HG02798 (cell line): Measurements from ENCODE around the gene UBC.
"Not testable (repeated sequence)": the region's sequence is repeated elsewhere in the genome, so short reads cannot be mapped to it uniquely, and the experiment has no call there.

Source experiments
- ATAC-seq: cut with Tn5 transposase; IDR thresholded peaks from one replicate; pipeline ENCODE4 v1.9.1; 2021; ENCODE audit warnings: mild to moderate bottlenecking; ENCODE audit not compliant: unreplicated experiment, poor library complexity

Gene UBC

GRCh38 chr12:124916374-124917134, 2.1 kb upstream of the UBC start:
- no peak for ATAC-seq

DNA sequence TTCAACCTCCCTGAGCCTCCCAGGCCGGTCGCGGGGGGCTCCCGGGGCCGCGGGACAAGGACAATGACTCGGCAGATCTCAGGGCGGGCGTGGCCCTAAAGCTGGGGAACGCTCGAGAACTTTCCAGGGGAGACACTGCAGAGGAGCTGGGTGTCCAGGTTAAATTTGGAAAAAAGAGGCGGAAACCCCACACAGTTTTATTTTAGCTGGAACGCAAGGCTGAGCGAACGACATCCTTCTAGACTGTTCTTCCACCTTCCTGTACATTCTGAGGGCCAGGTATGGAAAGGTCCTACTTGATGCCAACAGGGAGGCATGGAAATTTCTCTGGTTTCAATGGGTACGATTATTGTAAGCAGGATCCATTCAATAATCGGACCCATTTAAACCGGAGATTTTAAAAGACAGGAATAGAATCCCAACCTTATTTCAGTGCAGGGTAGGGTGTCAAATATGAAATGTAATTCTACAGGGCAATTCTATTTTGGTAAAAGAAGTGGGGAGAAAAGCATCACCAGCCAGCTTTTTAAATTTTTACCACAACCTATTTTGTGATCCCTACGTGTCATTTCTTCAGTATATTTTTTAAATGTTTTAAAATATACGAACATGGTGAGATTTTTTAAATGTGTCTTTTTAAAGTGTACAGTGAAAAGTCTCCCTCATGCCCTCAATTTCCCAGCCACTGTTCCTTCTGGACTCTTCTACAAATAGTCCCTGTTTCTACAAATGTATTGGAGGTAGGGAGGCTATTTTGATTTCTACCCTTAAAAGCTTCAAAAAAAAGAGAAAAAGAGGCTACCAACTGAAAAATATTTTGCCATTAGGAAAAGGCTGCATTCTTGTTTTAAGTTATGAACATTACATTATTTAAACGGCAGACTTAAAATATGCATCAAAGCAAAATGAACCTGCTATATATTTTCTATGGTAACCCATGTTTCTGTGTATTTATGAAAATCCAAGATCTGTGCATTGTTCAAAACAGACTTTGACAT, 1.1 kb upstream of the UBC start:
- ATAC-seq: peak; percentile 13

DNA sequence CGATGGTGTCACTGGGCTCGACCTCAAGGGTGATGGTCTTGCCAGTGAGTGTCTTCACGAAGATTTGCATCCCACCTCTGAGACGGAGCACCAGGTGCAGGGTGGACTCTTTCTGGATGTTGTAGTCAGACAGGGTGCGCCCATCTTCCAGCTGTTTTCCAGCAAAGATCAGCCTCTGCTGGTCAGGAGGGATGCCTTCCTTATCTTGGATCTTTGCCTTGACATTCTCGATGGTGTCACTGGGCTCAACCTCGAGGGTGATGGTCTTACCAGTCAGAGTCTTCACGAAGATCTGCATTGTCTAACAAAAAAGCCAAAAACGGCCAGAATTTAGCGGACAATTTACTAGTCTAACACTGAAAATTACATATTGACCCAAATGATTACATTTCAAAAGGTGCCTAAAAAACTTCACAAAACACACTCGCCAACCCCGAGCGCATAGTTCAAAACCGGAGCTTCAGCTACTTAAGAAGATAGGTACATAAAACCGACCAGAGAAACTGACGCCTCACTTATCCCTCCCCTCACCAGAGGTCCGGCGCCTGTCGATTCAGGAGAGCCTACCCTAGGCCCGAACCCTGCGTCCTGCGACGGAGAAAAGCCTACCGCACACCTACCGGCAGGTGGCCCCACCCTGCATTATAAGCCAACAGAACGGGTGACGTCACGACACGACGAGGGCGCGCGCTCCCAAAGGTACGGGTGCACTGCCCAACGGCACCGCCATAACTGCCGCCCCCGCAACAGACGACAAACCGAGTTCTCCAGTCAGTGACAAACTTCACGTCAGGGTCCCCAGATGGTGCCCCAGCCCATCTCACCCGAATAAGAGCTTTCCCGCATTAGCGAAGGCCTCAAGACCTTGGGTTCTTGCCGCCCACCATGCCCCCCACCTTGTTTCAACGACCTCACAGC, 717 bp downstream of the UBC start:
- peak; percentile 30 for ATAC-seq

DNA sequence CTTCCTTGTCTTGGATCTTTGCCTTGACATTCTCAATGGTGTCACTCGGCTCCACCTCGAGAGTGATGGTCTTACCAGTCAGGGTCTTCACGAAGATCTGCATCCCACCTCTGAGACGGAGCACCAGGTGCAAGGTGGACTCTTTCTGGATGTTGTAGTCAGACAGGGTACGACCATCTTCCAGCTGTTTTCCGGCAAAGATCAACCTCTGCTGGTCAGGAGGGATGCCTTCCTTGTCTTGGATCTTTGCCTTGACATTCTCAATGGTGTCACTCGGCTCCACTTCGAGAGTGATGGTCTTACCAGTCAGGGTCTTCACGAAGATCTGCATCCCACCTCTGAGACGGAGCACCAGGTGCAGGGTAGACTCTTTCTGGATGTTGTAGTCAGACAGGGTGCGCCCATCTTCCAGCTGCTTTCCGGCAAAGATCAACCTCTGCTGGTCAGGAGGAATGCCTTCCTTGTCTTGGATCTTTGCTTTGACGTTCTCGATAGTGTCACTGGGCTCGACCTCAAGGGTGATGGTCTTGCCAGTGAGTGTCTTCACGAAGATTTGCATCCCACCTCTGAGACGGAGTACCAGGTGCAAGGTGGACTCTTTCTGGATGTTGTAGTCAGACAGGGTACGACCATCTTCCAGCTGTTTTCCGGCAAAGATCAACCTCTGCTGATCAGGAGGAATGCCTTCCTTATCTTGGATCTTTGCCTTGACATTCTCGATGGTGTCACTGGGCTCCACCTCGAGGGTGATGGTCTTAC, 1.7 kb downstream of the UBC start:
- ATAC-seq: not testable (repeated sequence)

DNA sequence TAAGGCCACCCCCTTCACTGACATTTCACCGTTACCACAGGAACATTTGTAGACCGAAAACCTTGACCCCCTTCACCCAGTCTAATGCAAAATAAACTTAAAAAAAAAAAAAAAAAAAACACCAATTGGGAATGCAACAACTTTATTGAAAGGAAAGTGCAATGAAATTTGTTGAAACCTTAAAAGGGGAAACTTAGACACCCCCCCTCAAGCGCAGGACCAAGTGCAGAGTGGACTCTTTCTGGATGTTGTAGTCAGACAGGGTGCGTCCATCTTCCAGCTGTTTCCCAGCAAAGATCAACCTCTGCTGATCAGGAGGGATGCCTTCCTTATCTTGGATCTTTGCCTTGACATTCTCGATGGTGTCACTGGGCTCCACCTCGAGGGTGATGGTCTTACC, 2.9 kb downstream of the UBC start:
- ATAC-seq: not testable (repeated sequence)

DNA sequence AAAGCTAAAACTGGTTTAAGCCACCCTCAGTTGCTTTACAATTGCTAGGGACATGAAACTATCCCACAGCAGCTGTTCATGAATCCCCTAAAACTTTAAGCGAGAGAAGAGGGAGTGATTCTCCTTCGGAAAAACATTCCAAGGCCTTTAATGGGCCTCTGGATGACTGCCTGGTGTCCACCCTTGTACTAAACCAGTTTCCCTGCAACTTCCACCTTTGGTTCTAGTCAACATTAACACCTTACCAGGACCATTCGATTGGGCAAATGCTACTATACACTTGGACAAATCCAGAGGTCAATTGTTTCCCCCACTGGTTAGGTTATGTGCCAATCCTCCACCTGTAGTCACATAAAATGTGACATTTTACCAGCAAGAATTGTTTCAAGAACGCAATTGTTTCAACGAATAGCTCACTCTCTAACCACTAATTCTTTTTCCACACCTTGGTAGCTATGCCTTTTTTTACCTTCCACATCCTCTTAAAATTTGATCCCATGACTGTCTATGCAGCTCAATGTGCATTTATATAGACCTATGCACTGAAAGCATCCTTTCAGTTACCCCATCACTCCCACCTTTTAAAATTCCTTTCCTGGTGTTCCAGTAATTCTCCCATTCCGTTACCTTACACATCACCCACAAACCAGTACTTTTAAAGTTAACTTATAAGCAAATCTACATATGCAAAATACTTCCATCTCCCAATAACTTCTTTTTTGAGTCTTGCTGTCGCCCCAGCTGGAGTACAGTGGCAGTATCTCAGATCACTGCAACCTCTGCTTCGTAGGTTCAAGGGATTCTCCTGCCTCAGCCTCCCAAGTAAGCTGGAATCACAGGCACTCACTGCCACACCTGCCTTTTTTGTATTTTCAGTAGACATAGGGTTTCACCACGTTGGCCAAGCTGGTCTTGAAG, 3.6 kb downstream of the UBC start:
- ATAC-seq: no peak

DNA sequence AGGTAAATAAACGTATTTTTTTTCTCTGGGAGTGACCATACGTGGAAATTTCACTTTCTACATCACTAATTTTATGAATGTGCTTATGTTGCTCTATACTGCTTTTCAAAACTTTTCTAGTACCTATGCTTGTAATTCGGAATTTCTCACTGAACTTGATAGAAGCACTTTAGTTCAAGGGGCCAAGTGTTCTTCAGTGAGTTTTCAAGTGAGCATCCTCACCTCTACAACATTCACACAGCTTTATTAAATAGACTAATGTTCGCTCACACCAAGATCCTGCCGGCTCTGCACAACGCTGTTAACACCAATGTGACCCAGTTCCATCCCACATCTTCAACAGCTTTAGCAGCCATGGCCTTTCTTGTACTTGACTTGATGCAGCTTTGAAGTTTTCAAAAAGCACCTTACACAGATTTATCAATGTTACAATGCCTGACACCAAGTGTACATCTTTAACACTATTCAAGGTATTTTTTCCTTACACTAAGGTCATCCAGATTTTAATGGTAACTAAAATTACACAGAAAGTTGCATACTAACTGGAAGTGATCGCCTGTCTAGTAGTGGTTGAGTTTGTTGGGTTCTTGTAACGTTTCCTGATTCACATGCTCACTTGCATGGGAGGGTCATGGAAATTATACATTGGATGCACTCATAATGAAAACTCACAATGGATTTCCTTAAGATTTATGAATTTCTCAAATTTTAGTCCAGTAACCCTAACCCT, 4.5 kb downstream of the UBC start:
- no peak for ATAC-seq

DNA sequence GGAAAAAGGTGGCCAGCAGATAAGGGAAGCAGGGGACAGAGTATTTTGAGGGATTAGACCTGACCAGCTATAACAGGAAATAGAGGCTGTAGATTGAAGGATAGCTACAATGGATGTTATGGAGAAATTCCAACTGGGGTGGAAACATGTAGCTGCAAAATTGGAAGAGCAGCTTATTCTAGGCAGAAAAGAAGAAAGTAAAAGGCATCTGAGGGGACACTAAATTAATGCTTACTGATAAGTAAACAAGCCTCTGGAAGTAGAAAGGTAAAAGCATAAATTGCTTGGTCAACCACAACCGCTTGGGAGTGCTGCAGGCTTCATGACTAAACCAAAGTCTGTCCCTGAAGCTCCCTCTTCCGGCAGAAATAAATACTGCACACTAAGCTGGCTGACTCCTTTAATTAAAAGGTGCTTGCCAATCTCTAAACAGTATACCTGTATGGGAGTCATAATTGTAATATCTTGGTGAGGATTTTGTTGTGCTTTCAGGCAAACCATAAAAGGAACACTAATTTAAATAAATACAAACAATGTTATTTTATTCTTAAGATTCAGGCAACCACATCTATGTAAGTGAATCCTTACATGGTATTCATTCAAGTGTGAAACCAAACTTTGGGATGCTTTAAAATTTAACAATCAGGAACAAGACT, 7.7 kb downstream of the UBC start:
- peak; percentile 58 for ATAC-seq

DNA sequence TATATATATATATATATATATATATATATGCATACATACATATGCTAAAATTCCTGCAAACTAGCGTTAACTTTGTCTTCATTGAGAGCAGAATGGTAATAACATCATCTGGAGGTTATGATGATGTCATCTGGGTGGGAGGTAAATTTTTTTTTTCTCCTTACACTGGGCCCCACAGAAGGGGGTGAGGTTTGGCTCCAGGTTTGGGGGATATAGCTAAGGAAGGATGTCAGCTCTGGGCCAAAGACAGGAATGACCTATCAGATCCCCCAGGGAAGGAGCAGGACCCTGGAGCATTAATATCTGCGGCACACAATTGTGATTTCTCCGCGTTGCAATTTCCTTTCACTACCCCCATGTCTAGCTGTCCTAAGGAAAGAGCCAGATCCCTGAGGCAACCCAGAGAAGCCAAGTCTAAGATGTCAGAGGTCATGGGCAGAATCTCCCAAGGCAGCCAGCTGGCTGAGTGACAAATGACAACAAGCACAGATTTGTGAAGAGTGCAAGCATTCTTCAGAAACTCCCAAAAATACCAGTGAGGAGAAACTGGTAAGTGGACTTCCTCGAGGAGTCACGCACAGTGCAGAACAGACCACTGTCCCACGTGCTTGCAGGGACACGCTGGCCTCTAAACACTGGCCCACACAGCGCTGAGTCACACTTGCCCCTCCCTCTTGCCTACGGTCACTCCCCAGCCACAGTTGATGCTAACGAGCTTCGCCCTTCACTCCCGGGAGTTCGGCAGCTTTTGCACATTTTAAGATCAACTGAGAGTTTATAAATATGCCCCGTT, 9.9 kb downstream of the UBC start:
- no peak for ATAC-seq

DNA sequence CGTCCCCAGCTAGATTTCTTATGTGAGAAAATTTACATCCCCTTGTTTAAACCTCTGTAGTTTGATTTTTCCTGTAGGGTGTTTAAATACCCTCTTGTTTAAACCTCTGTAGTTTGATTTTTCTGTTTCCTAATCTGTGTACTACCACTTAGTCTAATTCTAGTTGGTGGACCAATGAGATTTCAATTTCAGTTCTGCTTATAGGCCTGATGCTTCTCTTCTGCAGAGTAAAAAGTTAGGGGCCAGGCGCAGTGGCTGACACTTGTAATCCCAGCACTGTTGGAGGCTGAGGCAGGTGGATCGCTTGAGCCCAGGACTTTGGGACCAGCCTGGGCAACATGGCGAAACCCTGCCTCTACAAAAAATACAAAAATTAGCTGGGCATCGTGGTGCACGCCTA, 11.5 kb downstream of the UBC start:
- peak; percentile 42 for ATAC-seq

GRCh38 chr12:124901003-124901402, 13.4 kb downstream of the UBC start:
- no peak for ATAC-seq

DNA sequence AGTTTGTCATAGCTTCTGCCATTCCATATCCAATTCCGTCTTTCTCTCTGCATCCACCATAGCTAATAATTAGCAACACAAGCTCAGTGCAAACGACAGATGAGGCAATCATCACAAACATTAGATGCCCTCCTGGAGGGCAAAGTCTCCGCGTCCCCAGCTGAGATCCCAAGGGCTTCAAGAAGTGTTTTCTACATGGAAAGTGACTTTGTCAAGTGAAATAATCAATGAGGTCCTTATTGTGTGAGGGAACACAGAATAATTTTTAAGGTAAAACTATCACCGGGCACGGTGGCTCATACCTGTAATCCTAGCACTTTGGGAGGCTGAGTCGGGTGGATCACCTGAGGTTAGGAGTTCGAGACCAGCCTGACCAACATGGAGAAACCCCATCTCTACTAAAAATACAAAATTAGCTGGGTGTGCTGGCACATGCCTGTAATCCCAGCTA, 14.1 kb downstream of the UBC start:
- not testable (repeated sequence) for ATAC-seq

DNA sequence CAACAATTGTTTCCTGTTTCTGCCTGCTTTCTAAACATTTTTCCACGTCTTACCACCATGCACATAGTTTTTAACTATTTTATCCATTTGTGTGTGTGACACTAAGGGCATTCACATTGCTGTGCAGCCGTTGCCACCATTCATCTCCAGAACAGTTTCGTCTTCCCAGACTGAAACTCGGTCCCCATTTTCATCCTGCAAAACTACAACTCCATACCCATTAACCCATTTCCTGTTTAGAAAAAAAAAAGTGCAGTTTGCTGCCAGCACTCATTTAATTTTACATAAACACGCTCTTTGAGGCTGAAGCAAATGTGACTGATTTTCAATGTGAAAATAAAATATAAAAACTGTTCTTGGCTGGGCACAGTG, 15.5 kb downstream of the UBC start:
- no peak for ATAC-seq

- ATAC-seq: peak; percentile 37
Measured at GRCh38 chr12:124898200-124898922, 16.1 kb downstream of the UBC start.

DNA sequence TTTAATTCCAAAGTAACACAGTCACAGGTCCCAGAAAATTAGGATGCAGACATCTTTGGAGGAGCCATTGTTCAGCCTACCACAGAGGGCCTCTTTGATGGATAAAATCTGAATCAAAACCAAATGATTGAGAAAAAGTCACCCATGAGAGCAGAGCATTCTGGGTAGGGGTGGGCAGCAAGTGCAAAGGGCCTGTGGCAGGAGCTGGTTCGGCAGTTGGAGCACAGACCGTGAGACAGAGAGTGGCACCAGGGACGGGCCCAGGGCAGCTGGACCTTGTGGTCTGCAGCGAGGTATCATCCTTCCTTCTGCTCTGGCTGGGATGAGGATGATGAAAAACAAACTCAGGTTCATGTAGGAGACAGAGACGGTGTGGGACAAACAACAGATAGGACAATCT, 18.0 kb downstream of the UBC start:
- ATAC-seq: no peak
